Neural cell (in vitro differentiated cells): ENCODE measurements around the gene NELFA. TPM values are rescaled to one million over a fixed set of nuclear protein-coding genes. Genes with fewer than 3 reads are reported as not detected.

Source experiments
- H2AFZ ChIP-seq: fragments of 200-600, 300-800 bp; sonication (generic), shearing (Covaris generic); 2 replicates; pipeline ENCODE4 v1.6.0; 2014; ENCODE audit warnings: low read depth, mild to moderate bottlenecking, antibody characterized with exemption, low read length, moderate library complexity
- H3F3A ChIP-seq: fragments of 200-600 bp; shearing (Covaris generic); 2 replicates; pipeline ENCODE4 v1.6.1; 2016; ENCODE audit warnings: mild to moderate bottlenecking, moderate library complexity, mixed read lengths, antibody characterized with exemption, low read length; ENCODE audit not compliant: insufficient read depth, poor library complexity, severe bottlenecking
- H3K27ac ChIP-seq: fragments of 200-600, 300-800 bp; sonication (generic), shearing (Covaris generic); 2 replicates; pipeline ENCODE4 v1.5.1; 2014; ENCODE audit warnings: mild to moderate bottlenecking, low read length, moderate library complexity
- H3K27me3 ChIP-seq: fragments of 300-800, 200-600 bp; sonication (generic), shearing (Covaris generic); 2 replicates; pipeline ENCODE4 v1.6.0; 2014; ENCODE audit warnings: mild to moderate bottlenecking, low read depth, low read length, moderate library complexity; ENCODE audit not compliant: insufficient read depth
- H3K36me3 ChIP-seq: fragments of 300-800, 200-600 bp; sonication (generic), shearing (Covaris generic); 2 replicates; pipeline ENCODE4 v1.5.1; 2014; ENCODE audit warnings: mild to moderate bottlenecking, antibody characterized with exemption, low read length, moderate library complexity; ENCODE audit not compliant: insufficient read depth
- H3K4me2 ChIP-seq: fragments of 300-800, 200-600 bp; sonication (generic), shearing (Covaris generic); 2 replicates; pipeline ENCODE4 v1.6.0; 2014; ENCODE audit warnings: mild to moderate bottlenecking, low read length
- H3K4me3 ChIP-seq: fragments of 300-800, 200-600 bp; sonication (generic), shearing (Covaris generic); 2 replicates; pipeline ENCODE4 v1.5.1; 2014; ENCODE audit warnings: mild to moderate bottlenecking, low read length, moderate library complexity
- H3K79me2 ChIP-seq: fragments of 200-600 bp; shearing (Covaris generic); replicated peaks from 2 replicates; pipeline ENCODE4 v1.6.0; 2014; ENCODE audit warnings: mild to moderate bottlenecking, low read length, moderate library complexity; ENCODE audit not compliant: insufficient read depth
- H3K9ac ChIP-seq: fragments of 300-800, 200-600 bp; sonication (generic), shearing (Covaris generic); 2 replicates; pipeline ENCODE4 v1.6.1; 2016; ENCODE audit warnings: mild to moderate bottlenecking, low read length, mixed read lengths
- H3K9me2 ChIP-seq: fragments of 200-600 bp; shearing (Covaris generic); 2 replicates; pipeline ENCODE4 v1.6.1; 2016; ENCODE audit warnings: mild to moderate bottlenecking, low read length, mixed read lengths; ENCODE audit not compliant: insufficient read depth
- H3K9me3 ChIP-seq: fragments of 200-600, 300-800 bp; sonication (generic), shearing (Covaris generic); 2 replicates; pipeline ENCODE4 v1.6.1; 2016; ENCODE audit warnings: mild to moderate bottlenecking, mixed run types, low read length, moderate library complexity, mixed read lengths
- H4K20me1 ChIP-seq: fragments of 200-600 bp; shearing (Covaris generic); 2 replicates; pipeline ENCODE4 v1.6.1; 2016; ENCODE audit warnings: mild to moderate bottlenecking, mixed run types; ENCODE audit not compliant: insufficient read depth
- CTCF ChIP-seq: fragments of 450-650 bp; IDR thresholded peaks from 2 replicates; pipeline ENCODE4 v1.5.1; 2014; ENCODE audit warnings: antibody characterized with exemption, mild to moderate bottlenecking, moderate library complexity; ENCODE audit not compliant: poor library complexity, severe bottlenecking
- EP300 ChIP-seq: fragments of 450-650 bp; conservative IDR thresholded peaks from 2 replicates; pipeline ENCODE4 v1.6.1; 2014; ENCODE audit warnings: antibody characterized with exemption, mild to moderate bottlenecking, moderate library complexity; ENCODE audit not compliant: poor library complexity, severe bottlenecking
- EZH2 ChIP-seq: fragments of 200-600, 300-800 bp; shearing (Covaris generic), sonication (generic); IDR thresholded peaks from 2 replicates; pipeline ENCODE4 v1.6.1; 2014; ENCODE audit warnings: antibody characterized with exemption, low read length, borderline replicate concordance, mild to moderate bottlenecking; ENCODE audit not compliant: insufficient read depth, poor library complexity, severe bottlenecking
- MXI1 ChIP-seq: fragments of 450-650 bp; conservative IDR thresholded peaks from 2 replicates; pipeline ENCODE4 v1.6.1; 2014; ENCODE audit warnings: antibody characterized with exemption, mild to moderate bottlenecking; ENCODE audit not compliant: poor library complexity, severe bottlenecking
- POLR2AphosphoS5 ChIP-seq: IDR thresholded peaks from 2 replicates; pipeline ENCODE4 v1.6.1; 2012
- RAD21 ChIP-seq: fragments of 450-650 bp; conservative IDR thresholded peaks from 2 replicates; pipeline ENCODE4 v1.6.1; 2014; ENCODE audit warnings: antibody characterized with exemption, mild to moderate bottlenecking, moderate library complexity
- SMC3 ChIP-seq: fragments of 450-650 bp; conservative IDR thresholded peaks from 2 replicates; pipeline ENCODE4 v1.6.1; 2014; ENCODE audit warnings: antibody characterized with exemption, mild to moderate bottlenecking, moderate library complexity; ENCODE audit not compliant: poor library complexity
- TAF1 ChIP-seq: IDR thresholded peaks from 2 replicates; pipeline ENCODE4 v1.6.1; 2012; ENCODE audit warnings: low read depth
- polyA plus RNA-seq: library from polyadenylated mRNA; depleted of rRNA; stranded (reverse); fragments of >200 nt; gene quantifications from 2 replicates; pipeline ENCODE4 v1.2.3, GENCODE V29; 2014
- TF ChIP-seq, protein P1 (sequence below): IDR thresholded peaks from 2 replicates; pipeline ENCODE4 v1.6.1; 2012; ENCODE audit warnings: borderline replicate concordance

NELFA gene
- polyA plus RNA-seq, 1 donor from 2014 or later, result 40.5 TPM

- H3K9me3 ChIP-seq, result no peaks in the 10 kb centered on the region
- no peak overlapping the region for H3K27ac ChIP-seq
- TF ChIP-seq TAF1 (no peak), SMC3 (no peak), MXI1 (no peak), EP300 (no peak), CTCF (no peak), EZH2 (no peak), POLR2AphosphoS5 (no peak), RAD21 (no peak)
- TF ChIP-seq, protein P1, sequence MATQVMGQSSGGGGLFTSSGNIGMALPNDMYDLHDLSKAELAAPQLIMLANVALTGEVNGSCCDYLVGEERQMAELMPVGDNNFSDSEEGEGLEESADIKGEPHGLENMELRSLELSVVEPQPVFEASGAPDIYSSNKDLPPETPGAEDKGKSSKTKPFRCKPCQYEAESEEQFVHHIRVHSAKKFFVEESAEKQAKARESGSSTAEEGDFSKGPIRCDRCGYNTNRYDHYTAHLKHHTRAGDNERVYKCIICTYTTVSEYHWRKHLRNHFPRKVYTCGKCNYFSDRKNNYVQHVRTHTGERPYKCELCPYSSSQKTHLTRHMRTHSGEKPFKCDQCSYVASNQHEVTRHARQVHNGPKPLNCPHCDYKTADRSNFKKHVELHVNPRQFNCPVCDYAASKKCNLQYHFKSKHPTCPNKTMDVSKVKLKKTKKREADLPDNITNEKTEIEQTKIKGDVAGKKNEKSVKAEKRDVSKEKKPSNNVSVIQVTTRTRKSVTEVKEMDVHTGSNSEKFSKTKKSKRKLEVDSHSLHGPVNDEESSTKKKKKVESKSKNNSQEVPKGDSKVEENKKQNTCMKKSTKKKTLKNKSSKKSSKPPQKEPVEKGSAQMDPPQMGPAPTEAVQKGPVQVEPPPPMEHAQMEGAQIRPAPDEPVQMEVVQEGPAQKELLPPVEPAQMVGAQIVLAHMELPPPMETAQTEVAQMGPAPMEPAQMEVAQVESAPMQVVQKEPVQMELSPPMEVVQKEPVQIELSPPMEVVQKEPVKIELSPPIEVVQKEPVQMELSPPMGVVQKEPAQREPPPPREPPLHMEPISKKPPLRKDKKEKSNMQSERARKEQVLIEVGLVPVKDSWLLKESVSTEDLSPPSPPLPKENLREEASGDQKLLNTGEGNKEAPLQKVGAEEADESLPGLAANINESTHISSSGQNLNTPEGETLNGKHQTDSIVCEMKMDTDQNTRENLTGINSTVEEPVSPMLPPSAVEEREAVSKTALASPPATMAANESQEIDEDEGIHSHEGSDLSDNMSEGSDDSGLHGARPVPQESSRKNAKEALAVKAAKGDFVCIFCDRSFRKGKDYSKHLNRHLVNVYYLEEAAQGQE, result no peak
- H3K36me3 ChIP-seq, result peaks cover 29% of the 10 kb centered on the region
- no peak overlapping the region for H3K9ac ChIP-seq
- H4K20me1 ChIP-seq, result no peaks in the 10 kb centered on the region
- H3K4me2 ChIP-seq, result no peak overlapping the region
- H3F3A ChIP-seq, result no peaks in the 10 kb centered on the region
- H3K4me3 ChIP-seq, result no peak overlapping the region
- H2AFZ ChIP-seq, result no peak overlapping the region
- no peaks in the 10 kb centered on the region for H3K27me3 ChIP-seq
- H3K9me2 ChIP-seq, result no peaks in the 10 kb centered on the region
- H3K79me2 ChIP-seq, result no peaks in the 10 kb centered on the region
These were observed 27.3 kb downstream of the NELFA start for GRCh38 chr4:1981251-1982058.

- H3K9ac ChIP-seq, result no peak overlapping the region
- H3F3A ChIP-seq, result no peaks in the 10 kb centered on the region
- no peak overlapping the region for H3K4me2 ChIP-seq
- TF ChIP-seq, protein P1, result no peak
- TF ChIP-seq RAD21 (no peak), EP300 (no peak), EZH2 (no peak), TAF1 (no peak), POLR2AphosphoS5 (no peak)
- no peaks in the 10 kb centered on the region for H4K20me1 ChIP-seq
- H2AFZ ChIP-seq, result no peak overlapping the region
- H3K4me3 ChIP-seq, result no peak overlapping the region
- no peaks in the 10 kb centered on the region for H3K79me2 ChIP-seq
- H3K27ac ChIP-seq, result no peak overlapping the region
- peaks cover 34% of the 10 kb centered on the region for H3K36me3 ChIP-seq
- H3K9me2 ChIP-seq, result no peaks in the 10 kb centered on the region
- no peaks in the 10 kb centered on the region for H3K27me3 ChIP-seq
- H3K9me3 ChIP-seq, result no peaks in the 10 kb centered on the region
These were observed 28.2 kb downstream of the NELFA start for GRCh38 chr4:1980561-1981041.
